ENCODE data around the gene HDAC8.

HDAC8 gene

DNA sequence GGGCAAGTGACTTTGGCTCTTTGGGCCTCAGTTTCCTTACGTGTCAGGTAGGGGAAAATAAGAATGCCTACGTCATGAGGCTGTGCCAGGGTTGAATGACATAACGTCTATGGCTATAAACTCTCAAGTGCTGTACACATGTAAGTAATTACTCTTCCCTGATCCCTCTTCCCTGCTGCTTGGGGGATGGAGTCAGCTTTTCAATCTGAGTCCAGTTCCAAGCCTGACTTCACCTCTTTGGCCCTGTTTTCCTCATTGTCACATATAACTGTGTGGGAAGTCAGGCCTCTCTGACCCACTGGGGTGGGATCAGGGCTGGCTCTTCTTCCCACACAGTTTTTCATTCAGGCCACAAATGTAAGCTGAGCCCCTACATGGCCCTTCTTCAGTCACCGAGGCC, 255.5 kb downstream of the HDAC8 start:
- no peak for DNase-seq
- TF ChIP-seq POLR2A (IDR thresholded peaks at IDR 0.05; ENCODE audit: low read length) (no peak), GATA1 (IDR thresholded peaks at IDR 0.05; ENCODE audit: low read depth, low read length) (no peak)

DNA sequence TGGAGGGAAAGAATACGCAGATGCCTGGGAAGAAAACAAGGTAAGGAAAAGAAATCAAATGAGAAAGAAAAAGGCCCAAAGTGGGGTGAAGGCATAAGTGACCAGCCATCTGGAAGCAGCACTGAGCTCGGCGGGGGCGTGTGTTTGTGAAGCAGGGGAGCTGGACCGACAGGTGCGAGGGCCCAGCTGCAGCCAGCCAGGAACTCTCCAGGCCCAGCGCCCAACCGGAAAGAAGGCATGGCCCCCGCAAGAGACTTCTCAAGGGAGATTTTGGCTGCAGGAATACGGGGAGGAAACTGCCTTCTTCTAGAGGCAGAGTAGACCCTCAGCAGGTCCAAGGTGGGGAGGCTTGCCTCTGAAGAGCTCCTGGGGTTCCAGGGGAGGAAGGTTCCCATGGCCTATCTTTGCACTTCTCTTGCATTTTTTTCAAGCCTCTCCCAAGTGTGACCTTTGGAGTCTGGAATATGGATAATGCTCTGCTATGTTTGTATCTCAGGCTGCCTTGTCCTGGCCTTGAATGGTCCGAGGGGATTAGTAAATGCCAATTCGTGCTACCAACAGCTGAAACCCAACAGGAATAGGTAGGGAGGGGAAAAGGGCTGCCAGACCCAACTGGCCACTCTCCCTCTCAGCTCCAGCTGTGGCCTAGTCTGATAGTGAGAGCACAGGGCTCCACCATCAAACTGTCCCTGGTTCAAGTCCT, 256.1 kb downstream of the HDAC8 start:
- no peak for TF ChIP-seq GATA1 (IDR thresholded peaks at IDR 0.05; ENCODE audit: low read depth, low read length)
- no peak for TF ChIP-seq POLR2A (IDR thresholded peaks at IDR 0.05; ENCODE audit: low read length)
- DNase-seq: no peak

DNA sequence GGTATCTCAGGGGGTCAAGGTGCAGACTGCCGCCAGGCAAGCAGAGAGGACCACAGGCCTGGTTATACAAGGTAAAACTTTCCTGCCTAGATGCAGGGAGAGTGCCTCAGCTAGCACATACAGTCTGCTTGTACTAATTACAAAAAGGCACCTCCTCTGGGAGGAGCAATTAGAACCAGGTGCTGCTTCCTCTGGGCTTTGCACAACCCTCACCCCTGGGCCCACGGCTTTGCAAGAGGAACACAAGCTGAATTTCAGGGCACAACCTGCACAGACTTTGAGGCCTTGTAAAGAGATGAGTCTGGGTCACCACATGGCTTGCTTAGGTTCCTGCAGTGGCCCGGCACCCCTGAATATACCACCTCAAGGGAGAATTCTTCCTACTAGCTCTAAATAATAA, 257.8 kb downstream of the HDAC8 start:
- TF ChIP-seq POLR2A (IDR thresholded peaks at IDR 0.05; ENCODE audit: low read length) (no peak), GATA1 (IDR thresholded peaks at IDR 0.05; ENCODE audit: low read depth, low read length) (no peak)
- no peak for DNase-seq

DNA sequence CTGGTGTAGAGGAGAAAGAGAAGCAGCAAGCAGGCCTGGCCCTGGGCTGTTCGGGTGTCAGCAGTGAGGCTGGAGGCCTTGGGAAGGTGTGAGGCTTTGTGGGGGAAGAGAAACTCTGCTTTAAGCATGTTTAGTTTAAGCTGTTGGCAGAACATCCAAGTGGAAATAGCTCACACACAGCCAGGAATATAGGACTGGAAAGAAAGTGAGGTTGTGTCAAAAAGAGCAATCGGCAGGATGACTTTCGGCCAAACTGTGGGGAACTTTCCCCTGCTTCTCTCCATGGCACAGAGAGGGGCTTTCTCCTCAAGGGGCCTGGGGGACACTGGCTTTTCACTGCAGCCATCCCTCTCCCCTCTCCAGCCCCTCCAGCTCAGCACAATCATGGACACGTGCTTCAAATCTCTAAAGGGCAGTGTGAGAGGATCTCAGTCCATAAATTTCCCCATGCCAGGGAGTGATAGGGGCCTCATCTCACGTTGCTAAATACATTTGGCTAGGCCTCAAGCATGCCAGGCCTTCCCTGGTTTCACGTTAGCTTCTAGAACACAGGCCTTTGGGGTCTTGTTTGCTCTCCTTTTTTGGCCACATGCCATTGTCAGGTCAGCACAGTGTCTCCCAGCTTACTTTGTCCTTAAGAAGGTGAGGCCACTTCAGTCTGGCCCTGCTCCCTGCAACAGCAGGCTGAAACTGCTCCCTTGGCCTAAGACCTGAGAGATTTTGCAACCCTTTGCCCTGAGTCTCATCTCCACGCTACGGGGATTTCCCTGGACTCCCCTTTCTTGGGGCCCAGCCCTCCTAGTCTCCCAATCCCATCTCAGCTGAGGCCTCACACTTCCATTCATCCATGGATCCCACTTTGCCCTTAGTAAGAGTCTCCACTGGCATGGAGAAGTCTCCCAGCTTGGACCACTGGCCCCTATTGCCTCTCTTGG, 258.7 kb downstream of the HDAC8 start:
- DNase-seq: peak; percentile 0 to 1
- TF ChIP-seq POLR2A (IDR thresholded peaks at IDR 0.05; ENCODE audit: low read length) (no peak), GATA1 (IDR thresholded peaks at IDR 0.05; ENCODE audit: low read depth, low read length) (no peak)

DNA sequence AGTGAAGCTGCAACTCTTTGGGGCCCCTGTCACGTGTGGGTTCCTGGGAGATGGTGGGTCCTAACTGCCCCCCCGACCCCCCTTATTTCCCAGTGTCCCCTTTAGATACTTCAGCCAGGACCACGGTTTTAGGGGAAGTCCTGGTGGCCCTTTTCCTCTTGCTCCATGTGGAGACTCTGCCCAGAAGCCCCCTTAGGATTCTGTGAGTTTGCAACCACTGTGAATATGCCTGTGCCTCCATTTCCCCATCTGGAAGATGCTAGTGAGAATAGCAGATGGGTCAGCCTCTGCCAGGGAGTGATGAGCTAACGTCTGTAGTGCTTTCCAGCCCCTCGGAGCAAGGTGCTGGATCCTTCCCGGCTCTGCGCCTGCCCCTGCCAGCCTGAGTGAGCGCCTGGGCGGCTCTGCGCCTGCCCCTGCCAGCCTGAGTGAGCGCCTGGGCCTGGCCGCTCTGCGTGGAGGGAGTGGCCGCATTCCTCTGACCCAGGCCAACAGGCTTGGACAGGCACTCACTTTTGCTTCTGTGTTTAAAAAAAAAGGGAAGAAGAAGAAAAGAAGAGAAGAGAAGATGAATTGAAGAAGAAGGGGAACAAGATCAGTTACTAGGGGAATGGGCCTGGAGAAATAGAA, 260.2 kb downstream of the HDAC8 start:
- TF ChIP-seq POLR2A (IDR thresholded peaks at IDR 0.05; ENCODE audit: low read length) (no peak), GATA1 (IDR thresholded peaks at IDR 0.05; ENCODE audit: low read depth, low read length) (no peak)
- DNase-seq: no peak

DNA sequence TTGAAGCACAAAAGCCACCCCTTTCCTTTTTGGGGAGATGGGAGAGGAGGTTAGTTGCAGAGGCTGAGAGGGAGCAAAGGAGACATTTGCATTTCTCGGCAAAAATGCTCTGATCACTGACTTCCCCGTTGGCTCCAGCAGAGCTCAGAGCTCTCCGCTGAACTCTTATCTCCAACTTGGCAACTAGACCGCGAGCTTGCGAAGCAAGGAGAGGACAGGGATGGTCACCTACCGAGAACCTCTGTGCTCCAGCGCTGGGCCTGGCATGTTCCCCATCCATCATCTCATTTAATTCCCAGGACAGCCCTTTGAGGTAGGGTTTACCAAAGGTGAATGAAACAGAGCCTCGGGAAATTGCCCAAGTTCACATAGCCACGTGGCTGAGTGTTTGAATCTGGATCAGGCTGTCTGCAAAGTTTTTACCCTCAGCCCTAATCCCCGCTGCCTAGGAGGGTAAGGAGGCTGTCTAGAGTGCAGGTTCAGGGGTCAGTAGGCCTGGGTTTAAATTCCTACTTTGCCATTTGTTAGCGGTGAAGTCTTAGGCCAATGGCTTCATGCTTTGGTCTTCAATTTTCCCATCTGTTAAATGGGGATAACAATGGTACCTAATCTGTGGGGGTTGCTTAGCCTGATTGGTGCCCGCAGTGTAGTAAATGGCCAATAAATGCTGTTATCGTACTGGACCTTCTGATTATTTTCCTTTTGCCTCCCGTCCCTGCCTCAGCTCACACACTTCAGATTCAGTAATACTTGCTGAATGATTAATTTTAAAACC, 263.2 kb downstream of the HDAC8 start:
- TF ChIP-seq GATA1 (IDR thresholded peaks at IDR 0.05; ENCODE audit: low read depth, low read length): no peak
- no peak for TF ChIP-seq POLR2A (IDR thresholded peaks at IDR 0.05; ENCODE audit: low read length)
- peak; percentile 29 to 43 for DNase-seq

DNA sequence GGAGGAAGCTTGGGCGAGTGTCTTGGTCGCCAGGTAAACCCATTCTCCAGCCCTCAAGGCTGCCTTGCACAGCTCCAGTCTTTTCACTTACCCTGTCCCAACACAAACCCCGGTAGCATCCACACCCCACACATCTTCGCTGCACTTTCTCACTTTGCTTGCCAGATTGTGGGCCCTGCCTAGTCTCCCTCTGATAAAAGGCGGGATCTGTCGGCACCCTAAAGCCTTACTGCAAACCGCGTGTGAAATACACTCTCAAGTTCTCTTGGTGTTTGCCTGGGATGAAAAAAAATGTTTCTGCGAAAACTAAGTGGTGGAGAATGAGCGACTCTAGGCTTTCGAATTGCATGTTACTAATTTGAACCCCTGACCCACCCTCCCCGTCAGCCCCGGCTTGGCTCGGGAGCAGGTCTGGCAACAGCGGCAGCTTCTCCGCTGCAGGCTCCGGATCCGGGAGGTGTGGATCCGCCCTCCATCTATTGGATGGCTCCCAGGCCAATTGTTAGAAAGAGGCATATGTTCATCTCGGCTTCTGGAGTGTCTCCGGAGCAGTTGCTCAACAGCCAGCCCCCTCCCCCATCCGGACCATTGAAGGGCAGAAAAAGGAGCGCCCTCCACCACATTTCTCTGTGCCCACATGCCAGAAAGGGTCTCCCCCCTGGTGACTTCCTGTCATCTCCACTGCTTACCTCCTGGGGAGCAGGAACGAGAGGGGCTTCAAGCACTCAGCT, 263.9 kb downstream of the HDAC8 start:
- DNase-seq: peak; percentile 68 to 75
- TF ChIP-seq GATA1 (IDR thresholded peaks at IDR 0.05; ENCODE audit: low read depth, low read length) (no peak), POLR2A (IDR thresholded peaks at IDR 0.05; ENCODE audit: low read length) (no peak)

DNA sequence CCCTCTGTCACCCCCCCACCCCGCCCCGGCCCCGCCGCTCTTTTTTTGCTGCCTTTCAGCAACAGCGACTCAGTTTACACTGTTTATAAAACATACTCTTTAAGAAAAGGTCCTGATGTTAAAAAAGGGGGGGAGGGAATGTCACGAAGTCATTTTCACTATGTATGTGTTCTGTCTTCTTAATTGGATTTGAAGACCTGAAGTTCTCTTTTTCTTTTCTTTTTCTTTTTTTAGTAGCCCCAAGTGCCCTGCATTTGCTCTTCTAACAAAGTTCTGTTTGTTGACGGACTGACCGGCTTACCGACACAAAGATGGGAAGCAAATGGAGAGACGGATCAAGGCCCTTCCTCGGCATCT, 264.5 kb downstream of the HDAC8 start:
- no peak for DNase-seq
- TF ChIP-seq GATA1 (IDR thresholded peaks at IDR 0.05; ENCODE audit: low read depth, low read length): no peak
- no peak for TF ChIP-seq POLR2A (IDR thresholded peaks at IDR 0.05; ENCODE audit: low read length)

DNA sequence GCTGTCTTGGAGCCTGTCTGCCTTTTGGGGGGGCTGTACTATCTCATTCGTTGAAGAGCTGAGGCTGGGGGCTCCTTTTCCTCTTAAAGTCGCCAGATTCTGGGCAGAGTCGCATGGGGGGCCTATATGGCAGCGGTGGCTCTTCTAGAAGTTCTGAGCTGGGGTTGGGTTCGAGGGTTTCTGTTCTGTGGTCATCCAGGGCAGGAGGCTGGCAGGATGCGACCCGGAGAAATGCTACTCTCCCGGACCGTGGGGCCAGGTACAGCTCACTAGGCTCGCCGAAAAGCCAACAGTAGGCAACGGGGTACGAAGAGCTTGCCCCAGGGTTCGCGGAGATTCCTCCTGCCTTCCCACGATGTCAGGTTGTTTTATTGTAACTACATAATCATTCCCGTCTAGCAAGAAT, 265.0 kb downstream of the HDAC8 start:
- DNase-seq: peak in 1 of 2 experiments; percentile 4
- TF ChIP-seq POLR2A (IDR thresholded peaks at IDR 0.05; ENCODE audit: low read length): no peak
- no peak for TF ChIP-seq GATA1 (IDR thresholded peaks at IDR 0.05; ENCODE audit: low read depth, low read length)

DNA sequence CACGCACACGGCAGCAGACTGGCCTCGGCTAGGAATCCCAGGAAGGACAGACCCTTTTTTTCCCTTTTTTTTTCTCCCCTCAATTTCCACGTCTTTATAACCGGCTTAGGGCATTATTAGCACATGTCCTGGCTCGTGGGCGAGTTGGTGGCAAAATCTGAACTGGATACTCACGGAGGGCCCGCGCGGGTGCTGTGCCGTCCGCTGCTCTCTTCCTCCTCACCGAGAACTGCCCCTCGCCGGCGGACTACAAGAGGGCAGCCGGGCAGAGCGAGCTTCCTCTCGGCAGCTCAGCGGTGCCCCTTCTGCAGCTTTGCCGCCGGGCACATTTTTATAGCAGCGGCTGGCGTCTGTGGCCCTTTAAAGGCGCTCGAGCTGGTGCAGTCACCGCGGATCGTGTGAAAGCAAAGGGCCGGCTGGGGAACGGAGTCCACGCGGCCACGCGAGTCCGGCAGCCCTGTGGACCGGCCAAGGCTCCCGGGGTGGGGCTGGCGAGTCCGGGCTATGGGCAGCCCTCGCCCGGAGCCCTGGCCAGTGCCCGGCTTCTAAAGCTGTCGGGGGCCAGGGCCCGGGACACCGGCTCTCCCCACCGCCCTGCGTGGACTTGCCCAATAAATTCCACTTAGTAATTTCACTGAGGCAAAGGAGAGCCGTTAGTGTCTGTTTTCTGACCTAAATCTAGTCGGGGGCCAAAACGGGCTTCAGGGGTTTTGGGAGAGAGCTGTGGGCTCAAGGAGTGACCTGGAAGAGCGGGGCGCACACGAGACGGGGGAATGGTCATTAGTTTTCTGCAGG, 265.6 kb downstream of the HDAC8 start:
- DNase-seq: peak; percentile 63 to 67
- TF ChIP-seq GATA1 (IDR thresholded peaks at IDR 0.05; ENCODE audit: low read depth, low read length) (no peak), POLR2A (IDR thresholded peaks at IDR 0.05; ENCODE audit: low read length) (no peak)

DNA sequence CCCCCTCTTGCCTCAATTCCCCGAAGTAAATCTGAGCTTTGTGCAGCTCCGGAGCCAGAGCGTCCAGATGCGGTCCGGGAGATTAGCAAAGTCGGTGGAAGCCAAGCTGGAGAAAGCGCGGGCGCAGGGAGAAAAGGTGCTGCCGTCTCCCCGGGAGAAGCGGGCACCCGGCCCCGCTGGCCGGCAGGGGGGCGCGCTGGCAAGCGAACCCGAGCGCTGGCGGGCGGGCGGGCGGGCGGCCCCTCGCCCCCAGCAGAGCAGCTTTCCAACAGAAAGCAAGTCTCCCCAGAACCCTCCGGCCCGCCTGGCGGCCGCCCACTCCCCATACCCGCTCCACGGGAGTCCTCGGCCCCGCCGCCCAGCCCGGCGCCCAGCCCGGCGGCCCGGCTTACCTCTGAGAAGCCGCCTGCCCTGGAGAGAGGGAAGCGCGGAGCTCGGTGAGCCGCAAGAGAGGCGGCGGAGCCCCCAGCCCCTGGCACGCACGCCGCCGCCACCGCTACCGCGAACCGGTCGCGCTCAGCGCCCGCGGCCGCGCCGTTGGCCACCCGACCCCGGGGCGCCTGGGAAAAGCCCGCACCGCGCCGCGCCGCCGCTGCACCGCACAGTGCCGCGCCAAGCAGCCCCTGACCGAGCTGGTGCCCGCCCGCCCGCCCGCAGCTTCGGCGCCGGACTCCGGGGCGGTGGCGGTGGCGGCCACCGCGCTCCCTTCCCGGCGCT, 266.4 kb downstream of the HDAC8 start:
- DNase-seq: peak; percentile 43 to 44
- TF ChIP-seq GATA1 (IDR thresholded peaks at IDR 0.05; ENCODE audit: low read depth, low read length): no peak
- TF ChIP-seq POLR2A (IDR thresholded peaks at IDR 0.05; ENCODE audit: low read length): no peak
